OCI-LY7 (cell line): Measurements from ENCODE around the gene MACROH2A2. TPM values are rescaled to one million over a fixed set of nuclear protein-coding genes. Genes with fewer than 3 reads are reported as not detected.
A peak's percentile ranks its signal among the peaks of the same experiment; 100 is the strongest.

Experiments
- BruUV-seq: library from RNA; stranded (reverse); fragments of 400-500 nt; replicated peaks from 2 replicates; lab custom pipeline; 2021; lab: Mats Ljungman, UMichigan
- CTCF ChIA-PET: fragments of 300-600 bp; sonication (Branson Sonifier 250); formaldehyde crosslinking; loops from one replicate; lab custom pipeline; 2022; ENCODE audit warnings: antibody characterized with exemption; ENCODE audit not compliant: unreplicated experiment; lab: Charles Lee
- POLR2A ChIA-PET: fragments of 300-600 bp; sonication (Branson Sonifier 250); formaldehyde crosslinking; loops from one replicate; lab custom pipeline; 2022; ENCODE audit warnings: antibody characterized with exemption; lab: Charles Lee
- DNase-seq: peaks from one replicate; pipeline ENCODE4 v3.0.0-alpha.2; 2015; ENCODE audit warnings: low spot score
- H2AFZ ChIP-seq: fragments of 200-600 bp; sonication (generic), shearing (Covaris generic); 2 replicates; pipeline ENCODE4 v1.6.1; 2014; ENCODE audit warnings: mild to moderate bottlenecking, antibody characterized with exemption, low read length, moderate library complexity
- H3K27ac ChIP-seq: fragments of 200-600 bp; sonication (generic); 2 replicates; pipeline ENCODE4 v1.5.1; 2014; ENCODE audit warnings: mixed run types, low read depth, mild to moderate bottlenecking, moderate library complexity, low read length, inconsistent platforms; ENCODE audit not compliant: poor library complexity, severe bottlenecking
- H3K36me3 ChIP-seq: fragments of 200-600 bp; sonication (generic); 2 replicates; pipeline ENCODE4 v1.6.1; 2014; ENCODE audit warnings: mild to moderate bottlenecking, antibody characterized with exemption, low read length, moderate library complexity, mixed read lengths; ENCODE audit not compliant: insufficient read depth
- H3K4me1 ChIP-seq: fragments of 200-600 bp; sonication (generic); 2 replicates; pipeline ENCODE4 v1.5.1; 2014; ENCODE audit warnings: mild to moderate bottlenecking, low read length; ENCODE audit not compliant: insufficient read depth, poor library complexity, severe bottlenecking
- H3K4me2 ChIP-seq: fragments of 200-600 bp; sonication (generic); 2 replicates; pipeline ENCODE4 v1.6.1; 2014; ENCODE audit warnings: mild to moderate bottlenecking, low read length
- H3K4me3 ChIP-seq: fragments of 200-600 bp; sonication (generic); 2 replicates; pipeline ENCODE4 v1.5.1; 2014; ENCODE audit warnings: mild to moderate bottlenecking, low read depth, low read length; ENCODE audit not compliant: poor library complexity, severe bottlenecking
- H3K79me2 ChIP-seq: fragments of 200-600 bp; sonication (generic); 2 replicates; pipeline ENCODE4 v1.6.1; 2016; ENCODE audit warnings: low read depth, mild to moderate bottlenecking, low read length, moderate library complexity, mixed read lengths; ENCODE audit not compliant: insufficient read depth
- H3K9me2 ChIP-seq: fragments of 200-600 bp; sonication (generic); 2 replicates; pipeline ENCODE4 v1.6.1; 2016; ENCODE audit warnings: mild to moderate bottlenecking, low read length, mixed read lengths; ENCODE audit not compliant: insufficient read depth
- H3K9me3 ChIP-seq: fragments of 200-600 bp; sonication (generic); 2 replicates; pipeline ENCODE4 v1.6.1; 2014; ENCODE audit warnings: mild to moderate bottlenecking, mixed run types, low read length, mixed read lengths
- H4K20me1 ChIP-seq: fragments of 200-600 bp; sonication (generic); 2 replicates; pipeline ENCODE4 v1.6.1; 2014; ENCODE audit warnings: mild to moderate bottlenecking, antibody characterized with exemption, low read length, moderate library complexity, mixed read lengths; ENCODE audit not compliant: insufficient read depth
- EZH2phosphoT487 ChIP-seq: fragments of 200-600 bp; sonication (generic); IDR thresholded peaks from 2 replicates; pipeline ENCODE4 v1.6.1; 2018; ENCODE audit warnings: low read depth, borderline replicate concordance, mild to moderate bottlenecking, mixed run types, antibody characterized with exemption, low read length, moderate library complexity, mixed read lengths
- intact Hi-C: fragments of 100-400 bp; cut with micrococcal nuclease; formaldehyde crosslinking; loops from one replicate; pipeline ENCODE4 v1.10.0; 2022; ENCODE audit not compliant: unreplicated experiment
- total RNA-seq, 2 experiments: library from RNA; depleted of rRNA in 1 of 2; stranded (reverse); fragments of >200 nt in 1 of 2; shearing (Covaris generic) in 1 of 2; gene quantifications; 2 replicates each; pipeline ENCODE4 v1.2.3, GENCODE V29; 2014 to 2022
- TF ChIP-seq, protein P1 (sequence below): fragments of 200-600 bp; sonication (generic); conservative IDR thresholded peaks from 2 replicates; pipeline ENCODE4 v1.5.1; 2014; ENCODE audit warnings: mild to moderate bottlenecking, antibody characterized with exemption, low read length, moderate library complexity, mixed read lengths

MACROH2A2 gene
- total RNA-seq, 2 experiments from 2014 or later, result not detected

DNA sequence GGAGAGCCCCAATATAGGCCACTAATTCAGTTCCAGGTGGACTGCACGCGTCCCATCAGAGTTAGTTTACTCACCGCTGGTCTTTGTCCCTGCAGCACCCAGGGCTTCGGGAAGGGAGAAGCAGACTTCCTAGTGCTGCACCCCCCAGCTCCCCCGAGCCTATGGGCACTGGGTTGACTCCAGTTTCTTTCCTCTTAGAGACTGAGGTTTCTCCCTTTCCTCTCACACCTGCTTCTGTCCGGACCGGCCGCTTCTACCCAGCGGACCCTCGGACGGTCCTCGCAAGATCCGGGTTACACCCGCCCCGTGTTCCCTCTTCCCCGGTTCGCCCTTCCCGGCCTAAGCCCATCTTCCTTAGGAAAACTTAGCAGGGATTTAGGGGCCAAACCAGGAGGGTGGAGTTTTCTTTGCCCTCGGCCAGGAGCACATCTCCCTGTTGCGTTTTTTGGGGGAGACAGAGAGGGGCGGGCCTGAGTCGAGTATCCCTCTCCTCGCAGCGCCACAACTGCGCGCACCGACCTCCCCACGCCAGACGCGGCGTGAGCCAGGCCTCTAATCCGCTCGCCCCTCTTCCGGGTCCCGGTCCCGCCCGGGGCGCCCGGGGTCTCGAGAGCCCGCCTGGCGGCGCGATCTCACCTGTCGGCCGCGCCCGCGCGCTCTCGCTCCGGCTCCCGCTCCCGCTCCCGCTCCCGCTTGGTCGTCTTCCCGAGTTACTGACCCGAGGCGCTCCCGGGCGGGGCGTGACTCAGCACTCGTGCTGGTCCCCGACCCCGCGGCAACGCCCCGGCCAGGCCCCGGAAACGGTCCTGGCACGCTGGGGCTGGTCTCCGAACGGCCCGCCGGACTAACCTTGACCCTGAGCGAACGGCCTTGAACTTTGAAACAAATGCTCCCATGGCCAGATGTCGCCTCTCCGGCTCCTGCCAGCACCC lies 79.7 kb downstream of the MACROH2A2 start, which contains the start of gene AIFM2:
Gene AIFM2 (minus strand): TSS at position 728 of the 932 bp plus-strand sequence. CDS start 8,741 bp downstream, outside the sequence.
- POLR2A ChIA-PET, result no interaction called here
- no TSS peak for BruUV-seq
- H3K27ac ChIP-seq, result no peak within 1 kb of the TSS
- no peaks in the 10 kb centered on the region for H4K20me1 ChIP-seq
- peak within 1 kb of the TSS; percentile 55; the same call in 1 of the 2 replicates for H3K4me2 ChIP-seq
- CTCF ChIA-PET, result no interaction called here
- no peak for DNase-seq
- no peaks in the 10 kb centered on the region for H3K9me2 ChIP-seq
- no peak within 1 kb of the TSS for H3K4me3 ChIP-seq
- intact Hi-C loops, result no loop called here
- no peaks in the 10 kb centered on the region for H3K79me2 ChIP-seq
- TF ChIP-seq EZH2phosphoT487, result no peak
- H2AFZ ChIP-seq, result no peak within 1 kb of the TSS
- no peaks in the 10 kb centered on the region for H3K4me1 ChIP-seq
- H3K36me3 ChIP-seq, result no peaks in the 10 kb centered on the region
- no peaks in the 10 kb centered on the region for H3K9me3 ChIP-seq

DNA sequence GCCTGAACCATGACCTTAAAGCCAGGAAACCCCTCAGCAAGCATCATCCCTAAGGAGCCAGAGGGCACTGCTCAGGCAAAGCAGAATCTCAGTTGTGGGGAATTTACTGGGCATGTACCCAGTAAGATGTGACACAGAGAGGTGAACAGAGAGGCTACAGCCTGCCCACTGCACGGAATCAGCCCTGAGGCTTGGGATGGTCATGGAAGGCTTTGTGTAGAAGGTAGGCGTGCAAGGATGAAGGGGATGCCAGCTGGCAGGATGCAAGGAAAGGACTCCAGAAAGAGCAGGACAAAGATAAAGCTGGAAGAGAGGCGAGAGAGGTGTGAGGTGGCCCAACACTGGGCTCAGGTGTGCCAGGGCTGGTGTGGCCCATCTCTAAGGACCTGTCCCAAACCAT lies 82.4 kb downstream of the MACROH2A2 start:
- ChIA-PET POLR2A (interaction anchor here (0.6 to 1.6 kb wide), 2 partner anchors 17 to 157 kb away, joined by 3 to 4 read pairs; no protein-coding TSS in a partner anchor), CTCF (no interaction called here)
- Histone ChIP-seq H3K4me2 (no peak overlapping the region), H3K27ac (no peak overlapping the region), H4K20me1 (no peaks in the 10 kb centered on the region), H3K9me2 (no peaks in the 10 kb centered on the region), H3K36me3 (peaks cover 10% of the 10 kb centered on the region; the same call in 1 of the 2 replicates), H3K4me1 (no peaks in the 10 kb centered on the region), H3K4me3 (no peak overlapping the region), H3K79me2 (no peaks in the 10 kb centered on the region), H2AFZ (no peak overlapping the region), H3K9me3 (no peaks in the 10 kb centered on the region)
- intact Hi-C loops, result no loop called here
- TF ChIP-seq EZH2phosphoT487, result no peak
- TF ChIP-seq, protein P1, sequence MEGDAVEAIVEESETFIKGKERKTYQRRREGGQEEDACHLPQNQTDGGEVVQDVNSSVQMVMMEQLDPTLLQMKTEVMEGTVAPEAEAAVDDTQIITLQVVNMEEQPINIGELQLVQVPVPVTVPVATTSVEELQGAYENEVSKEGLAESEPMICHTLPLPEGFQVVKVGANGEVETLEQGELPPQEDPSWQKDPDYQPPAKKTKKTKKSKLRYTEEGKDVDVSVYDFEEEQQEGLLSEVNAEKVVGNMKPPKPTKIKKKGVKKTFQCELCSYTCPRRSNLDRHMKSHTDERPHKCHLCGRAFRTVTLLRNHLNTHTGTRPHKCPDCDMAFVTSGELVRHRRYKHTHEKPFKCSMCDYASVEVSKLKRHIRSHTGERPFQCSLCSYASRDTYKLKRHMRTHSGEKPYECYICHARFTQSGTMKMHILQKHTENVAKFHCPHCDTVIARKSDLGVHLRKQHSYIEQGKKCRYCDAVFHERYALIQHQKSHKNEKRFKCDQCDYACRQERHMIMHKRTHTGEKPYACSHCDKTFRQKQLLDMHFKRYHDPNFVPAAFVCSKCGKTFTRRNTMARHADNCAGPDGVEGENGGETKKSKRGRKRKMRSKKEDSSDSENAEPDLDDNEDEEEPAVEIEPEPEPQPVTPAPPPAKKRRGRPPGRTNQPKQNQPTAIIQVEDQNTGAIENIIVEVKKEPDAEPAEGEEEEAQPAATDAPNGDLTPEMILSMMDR, result no peak
- no peak for DNase-seq
- BruUV-seq, result no TSS peak

DNA sequence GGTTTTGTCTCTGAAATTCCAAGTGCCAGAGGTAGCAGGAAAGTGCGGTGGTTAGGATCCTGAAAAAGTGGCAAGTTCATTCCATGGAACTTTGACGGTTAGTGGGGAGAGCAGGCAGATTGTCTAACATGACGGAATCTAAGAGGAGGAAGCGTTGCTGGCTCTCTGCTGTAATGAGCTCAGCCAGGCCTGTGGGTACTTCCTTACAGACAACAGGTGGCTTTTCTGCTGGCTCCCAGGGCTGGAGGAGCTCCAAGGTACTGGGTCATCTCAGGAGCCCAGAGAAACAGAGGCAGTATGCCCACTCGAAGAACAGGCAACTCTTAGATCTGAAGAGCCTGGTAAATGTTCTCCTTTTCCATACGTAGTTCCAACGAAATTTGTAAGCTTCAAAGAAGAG lies 83.0 kb downstream of the MACROH2A2 start:
- TF ChIP-seq, protein P1, result no peak
- no peak for TF ChIP-seq EZH2phosphoT487
- intact Hi-C loops, result no loop called here
- no peaks in the 10 kb centered on the region for H3K79me2 ChIP-seq
- ChIA-PET CTCF (no interaction called here), POLR2A (interaction anchor here (1.6 kb wide), 1 partner anchor 17 kb away, joined by 4 read pairs; no protein-coding TSS in a partner anchor)
- peaks cover 10% of the 10 kb centered on the region; the same call in 1 of the 2 replicates for H3K36me3 ChIP-seq
- H3K4me3 ChIP-seq, result no peak overlapping the region
- no peaks in the 10 kb centered on the region for H3K9me3 ChIP-seq
- H3K4me1 ChIP-seq, result no peaks in the 10 kb centered on the region
- BruUV-seq, result no TSS peak
- no peak overlapping the region for H2AFZ ChIP-seq
- no peak overlapping the region for H3K27ac ChIP-seq
- no peak for DNase-seq
- H4K20me1 ChIP-seq, result no peaks in the 10 kb centered on the region
- no peaks in the 10 kb centered on the region for H3K9me2 ChIP-seq
- H3K4me2 ChIP-seq, result no peak overlapping the region
